HepG2 (cell line): ENCODE measurements around the gene TRAPPC5. TPM values are rescaled to one million over a fixed set of nuclear protein-coding genes. Genes with fewer than 3 reads are reported as not detected.

Experiments
- ATAC-seq: fragments of 200-7000 bp; cut with Tn5 transposase; 3 replicates; pipeline ENCODE4 v1.9.1; 2020; ENCODE audit warnings: mild to moderate bottlenecking, moderate library complexity
- BruUV-seq: library from RNA; stranded (reverse); fragments of 400-500 nt; replicated peaks from 2 replicates; lab custom pipeline; 2021; lab: Mats Ljungman, UMichigan
- CTCF ChIA-PET: fragments of 300-600 bp; formaldehyde crosslinking; extraction: SDS; loops from one replicate; lab custom pipeline; 2021; ENCODE audit warnings: low total read pairs, inconsistent platforms, low intra/inter-chr PET ratio; lab: Yijun Ruan, JAX
- POLR2A ChIA-PET: fragments of 350-600 bp; sonication (Branson Sonifier 250); formaldehyde crosslinking; loops from one replicate; lab custom pipeline; 2020; ENCODE audit warnings: antibody characterized with exemption, inconsistent platforms; lab: Yijun Ruan, JAX
- DNase-seq: peaks from one replicate; pipeline ENCODE4 v3.0.0-alpha.2; 2015; ENCODE audit warnings: low spot score
- FAIRE-seq: peaks from 3 replicates; lab custom pipeline; 2011; peaks lifted over from hg19 to GRCh38; lab: Jason Lieb, UNC
- H2AFZ ChIP-seq: one replicate; pipeline ENCODE4 v1.6.1; 2011; ENCODE audit warnings: low read length, inconsistent platforms
- H3K27ac ChIP-seq: fragments of 300-600 bp; 3 replicates; pipeline ENCODE4 v1.8.0; 2011; ENCODE audit warnings: mixed run types, mild to moderate bottlenecking, mixed read lengths, low read length, inconsistent platforms; ENCODE audit not compliant: insufficient read depth; ENCODE audit errors: extremely low read length
- H3K27me3 ChIP-seq, 2 experiments: fragments of 200-600 bp in 1 of 2; 2 replicates in 1 of 2; 3 replicates in 1 of 2; pipeline versions ENCODE4 v1.6.0 to v1.8.0; 2011; ENCODE audit warnings: low read length in 2 of 2, mild to moderate bottlenecking in 2 of 2, moderate library complexity in 2 of 2, inconsistent platforms in 1 of 2; ENCODE audit not compliant: insufficient read depth in 2 of 2, control insufficient read depth in 1 of 2
- H3K36me3 ChIP-seq, 2 experiments: fragments of 200-600 bp in 1 of 2; replicated peaks in 1 of 2; 2 replicates in 1 of 2; 3 replicates in 1 of 2; pipeline versions ENCODE4 v1.5.1 to v1.8.0; 2011; ENCODE audit warnings: low read length in 2 of 2, inconsistent platforms in 1 of 2; ENCODE audit not compliant: insufficient read depth in 2 of 2, control insufficient read depth in 1 of 2
- H3K4me1 ChIP-seq: 2 replicates; pipeline ENCODE4 v1.5.1; 2012; ENCODE audit warnings: low read length, inconsistent platforms; ENCODE audit not compliant: insufficient read depth
- H3K4me2 ChIP-seq: 2 replicates; pipeline ENCODE4 v1.6.0; 2011; ENCODE audit warnings: low read depth, low read length, inconsistent platforms
- H3K4me3 ChIP-seq, 3 experiments: fragments of 200-600 bp in 1 of 3; sonication (generic), shearing (Covaris generic) in 1 of 3; replicated peaks in 1 of 3; 2 replicates each; pipeline ENCODE4 v1.5.1; 2011 to 2016; ENCODE audit warnings: low read length in 3 of 3, inconsistent platforms in 2 of 3, low read depth in 2 of 3, mild to moderate bottlenecking in 2 of 3, control low read depth in 1 of 3, mixed read lengths in 1 of 3; ENCODE audit not compliant: insufficient read depth in 1 of 3
- H3K79me2 ChIP-seq: one replicate; pipeline ENCODE4 v1.6.1; 2011; ENCODE audit warnings: low read length, inconsistent platforms; ENCODE audit not compliant: insufficient read depth
- H3K9ac ChIP-seq: 2 replicates; pipeline ENCODE4 v1.6.0; 2011; ENCODE audit warnings: mild to moderate bottlenecking, low read depth, low read length, inconsistent platforms; ENCODE audit not compliant: insufficient read depth
- H3K9me3 ChIP-seq: 2 replicates; pipeline ENCODE4 v1.5.1; 2012; ENCODE audit warnings: mild to moderate bottlenecking, low read length
- H4K20me1 ChIP-seq: 2 replicates; pipeline ENCODE4 v1.6.0; 2011; ENCODE audit warnings: inconsistent platforms, mild to moderate bottlenecking, low read length, moderate library complexity; ENCODE audit not compliant: insufficient read depth
- ZFX ChIP-seq: sonication (generic); formaldehyde crosslinking; IDR thresholded peaks from 2 replicates; pipeline ENCODE4 v1.4.0; 2020; ENCODE audit warnings: mild to moderate bottlenecking, low read depth, missing genetic modification reagents, moderate library complexity
- ZNF432 ChIP-seq: sonication (generic); formaldehyde crosslinking; IDR thresholded peaks from 2 replicates; pipeline ENCODE4 v1.5.0; 2020; ENCODE audit warnings: missing genetic modification reagents, mild to moderate bottlenecking, borderline replicate concordance
- ZNF557 ChIP-seq: sonication (generic); formaldehyde crosslinking; IDR thresholded peaks from 2 replicates; pipeline ENCODE4 v1.4.0; 2020; ENCODE audit warnings: missing genetic modification reagents
- ZNF629 ChIP-seq: sonication (generic); formaldehyde crosslinking; conservative IDR thresholded peaks from 2 replicates; pipeline ENCODE4 v1.5.0; 2020; ENCODE audit warnings: missing genetic modification reagents
- ZNF83 ChIP-seq: sonication (generic); formaldehyde crosslinking; IDR thresholded peaks from 2 replicates; pipeline ENCODE4 v1.4.0; 2020; ENCODE audit warnings: missing genetic modification reagents, mild to moderate bottlenecking, borderline replicate concordance
- WGBS: methylation state at CpG from one replicate; pipeline ENCODE4 v1.1.6; 2017; ENCODE audit warnings: low lambda C conversion rate; 5-methylcytosine and 5-hydroxymethylcytosine counted together
- in situ Hi-C: cut with HindIII; loops from 2 replicates; pipeline ENCODE4 v1.10.0; 2017; ENCODE audit warnings: low pct_unique_long_range_greater_than_20kb; ENCODE audit not compliant: extremely low pct_ligation_motif_present
- intact Hi-C: fragments of 100-400 bp; cut with micrococcal nuclease; formaldehyde crosslinking; loops from one replicate; pipeline ENCODE4 v1.10.0; 2022; ENCODE audit not compliant: unreplicated experiment
- polyA plus RNA-seq, 8 experiments: library from polyadenylated mRNA; depleted of rRNA in 3 of 8; stranded (reverse) in 7 of 8; unstranded in 1 of 8; fragments of >200 nt; fragmentation: Illumina TruSeq in 4 of 8; extraction: Trizol in 4 of 8; gene quantifications; 2 replicates each; pipeline versions ENCODE4 v1.2.1 to v1.2.3, GENCODE V29; 2011 to 2016; ENCODE audit warnings: low read depth in 4 of 8, missing spikeins in 1 of 8, mixed read lengths in 1 of 8; ENCODE audit not compliant: insufficient read depth in 1 of 8
- total RNA-seq, 5 experiments: library from RNA; depleted of rRNA; stranded (reverse); fragments of >200 nt; fragmentation: Illumina TruSeq; extraction: Trizol; gene quantifications; 2 replicates each; pipeline ENCODE4 v1.2.3, GENCODE V29; 2016; ENCODE audit warnings: low read depth in 1 of 5
- TF ChIP-seq, protein P1 (sequence below): IDR thresholded peaks from 2 replicates; pipeline ENCODE4 v1.6.1; 2018; ENCODE audit warnings: missing genetic modification reagents, mild to moderate bottlenecking, missing compliant biosample characterization
- TF ChIP-seq, protein P2 (sequence below): sonication (generic); formaldehyde crosslinking; IDR thresholded peaks from 2 replicates; pipeline ENCODE4 v1.5.0; 2020; ENCODE audit warnings: missing genetic modification reagents

TRAPPC5 gene
- total and polyA plus RNA-seq, 2 of the 13 experiments (the other 11 are each of a cell fraction or from before 2014, with no cell fraction given), result 38.5 to 78.7 TPM

DNA sequence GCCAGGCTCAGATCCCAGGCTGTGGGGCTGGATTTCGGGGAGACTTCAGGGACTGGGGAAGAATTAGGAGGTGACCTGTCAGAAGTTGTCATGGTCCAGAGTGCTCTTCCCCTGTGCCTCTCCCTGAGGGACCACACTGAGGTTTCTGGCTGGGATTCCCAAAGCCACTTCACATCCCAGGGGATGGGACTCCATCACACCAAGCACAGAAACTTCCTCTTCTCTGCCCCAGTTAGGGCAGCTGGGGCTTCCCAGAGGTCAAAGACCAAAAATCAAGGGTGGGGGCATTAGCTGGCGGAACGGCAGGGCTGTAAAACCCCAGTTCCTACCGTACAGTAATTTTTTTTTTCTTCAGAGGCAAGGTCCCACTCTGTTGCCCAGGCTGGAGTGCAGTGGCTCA, 13.9 kb downstream of the TRAPPC5 start (continued):
- TF ChIP-seq ZFX (CRISPR knock-in tag), result no peak
- TF ChIP-seq ZNF83 (CRISPR knock-in tag), result no peak
- TF ChIP-seq, protein P1, sequence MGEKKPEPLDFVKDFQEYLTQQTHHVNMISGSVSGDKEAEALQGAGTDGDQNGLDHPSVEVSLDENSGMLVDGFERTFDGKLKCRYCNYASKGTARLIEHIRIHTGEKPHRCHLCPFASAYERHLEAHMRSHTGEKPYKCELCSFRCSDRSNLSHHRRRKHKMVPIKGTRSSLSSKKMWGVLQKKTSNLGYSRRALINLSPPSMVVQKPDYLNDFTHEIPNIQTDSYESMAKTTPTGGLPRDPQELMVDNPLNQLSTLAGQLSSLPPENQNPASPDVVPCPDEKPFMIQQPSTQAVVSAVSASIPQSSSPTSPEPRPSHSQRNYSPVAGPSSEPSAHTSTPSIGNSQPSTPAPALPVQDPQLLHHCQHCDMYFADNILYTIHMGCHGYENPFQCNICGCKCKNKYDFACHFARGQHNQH (CRISPR knock-in tag), result no peak
- TF ChIP-seq, protein P2, sequence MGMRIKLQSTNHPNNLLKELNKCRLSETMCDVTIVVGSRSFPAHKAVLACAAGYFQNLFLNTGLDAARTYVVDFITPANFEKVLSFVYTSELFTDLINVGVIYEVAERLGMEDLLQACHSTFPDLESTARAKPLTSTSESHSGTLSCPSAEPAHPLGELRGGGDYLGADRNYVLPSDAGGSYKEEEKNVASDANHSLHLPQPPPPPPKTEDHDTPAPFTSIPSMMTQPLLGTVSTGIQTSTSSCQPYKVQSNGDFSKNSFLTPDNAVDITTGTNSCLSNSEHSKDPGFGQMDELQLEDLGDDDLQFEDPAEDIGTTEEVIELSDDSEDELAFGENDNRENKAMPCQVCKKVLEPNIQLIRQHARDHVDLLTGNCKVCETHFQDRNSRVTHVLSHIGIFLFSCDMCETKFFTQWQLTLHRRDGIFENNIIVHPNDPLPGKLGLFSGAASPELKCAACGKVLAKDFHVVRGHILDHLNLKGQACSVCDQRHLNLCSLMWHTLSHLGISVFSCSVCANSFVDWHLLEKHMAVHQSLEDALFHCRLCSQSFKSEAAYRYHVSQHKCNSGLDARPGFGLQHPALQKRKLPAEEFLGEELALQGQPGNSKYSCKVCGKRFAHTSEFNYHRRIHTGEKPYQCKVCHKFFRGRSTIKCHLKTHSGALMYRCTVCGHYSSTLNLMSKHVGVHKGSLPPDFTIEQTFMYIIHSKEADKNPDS (CRISPR knock-in tag), result no peak
- no peak for TF ChIP-seq ZNF432 (CRISPR knock-in tag)

DNA sequence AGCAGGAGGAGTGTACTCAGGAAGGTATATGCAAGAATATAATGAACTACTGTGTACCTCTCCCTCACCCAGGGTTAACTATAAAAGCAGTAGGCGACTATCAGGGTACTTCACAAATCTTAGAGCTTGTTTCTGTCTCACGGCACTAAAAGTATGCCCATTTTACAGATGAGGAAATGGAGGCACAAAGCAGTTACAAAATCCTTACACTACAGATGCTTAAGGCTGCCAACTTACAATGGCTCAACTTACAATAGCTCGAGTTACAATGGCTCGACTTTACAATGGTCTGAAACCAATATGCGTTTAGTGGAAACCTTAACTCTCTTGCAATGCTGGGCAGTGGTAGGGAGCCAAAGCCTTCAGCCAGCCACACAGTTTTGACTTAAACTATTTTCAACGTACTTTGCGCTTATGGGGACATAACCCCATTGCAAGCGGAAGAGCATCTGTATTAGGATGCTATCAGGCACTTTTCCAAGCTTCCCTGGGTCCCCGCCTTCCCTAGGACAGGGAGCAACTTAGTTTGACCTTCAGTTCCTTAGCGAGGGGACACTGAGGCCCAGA, 17.2 kb downstream of the TRAPPC5 start:
- no TSS peak for BruUV-seq
- no peak for ATAC-seq
- TF ChIP-seq ZNF557 (no peak), ZNF629 (CRISPR knock-in tag) (0 out of 2 replicates have a peak, but pooled peaks have one; percentile 58)
- 20% methylated on average over 8 of the region's 10 CpGs for WGBS
- no peak overlapping the region for H3K4me2 ChIP-seq
- CTCF ChIA-PET, result no interaction called here
- H3K4me3 ChIP-seq, result no peak overlapping the region
- H3K27me3 ChIP-seq, result peaks cover 0 to 24% of the 10 kb centered on the region in 2 experiments; a peak in 2 of 5 replicates
- no peaks in the 10 kb centered on the region for H4K20me1 ChIP-seq
- H3K4me1 ChIP-seq, result peaks cover 11% of the 10 kb centered on the region
- H2AFZ ChIP-seq, result no peak overlapping the region
- no peak overlapping the region for H3K9ac ChIP-seq
- POLR2A ChIA-PET, result no interaction called here
- DNase-seq, result no peak
- no peak for FAIRE-seq
- in situ Hi-C loops (no loop called here), intact Hi-C loops (no loop called here)
- H3K36me3 ChIP-seq, result no peaks in the 10 kb centered on the region
- no peaks in the 10 kb centered on the region for H3K9me3 ChIP-seq
- H3K79me2 ChIP-seq, result no peaks in the 10 kb centered on the region
- no peak overlapping the region for H3K27ac ChIP-seq
